ENCODE data around the gene CCBE1. TPM values are rescaled to one million over a fixed set of nuclear protein-coding genes. Genes with fewer than 3 reads are reported as not detected.

Gene CCBE1
- total and polyA plus RNA-seq, 4 experiments from 2014 or later, result not detected

GRCh38 chr18:59432803-59433597, 264.2 kb downstream of the CCBE1 start:
- Mint-ChIP-seq H3K9me3 (no peaks in the 10 kb centered on the region), H3K36me3 (no peaks in the 10 kb centered on the region), H3K27ac (no peak overlapping the region), H3K27me3 (peaks cover 4 to 6% of the 10 kb centered on the region in 2 donors), H3K4me1 (peaks cover 0 to 2% (median 0%) of the 10 kb centered on the region in 4 donors), H3K4me3 (no peak overlapping the region)
- Histone ChIP-seq H3K27me3 (ENCODE audit: insufficient read depth, low read length) (no peaks in the 10 kb centered on the region), H3K36me3 (ENCODE audit: insufficient read depth, low read length) (no peaks in the 10 kb centered on the region), H3K4me3 (ENCODE audit: low read length in 2 of 2) (no peak overlapping the region), H3K4me1 (ENCODE audit: insufficient read depth, low read length) (no peaks in the 10 kb centered on the region), H3K27ac (ENCODE audit: low read depth, low read length) (no peak overlapping the region), H3K9me3 (ENCODE audit: control insufficient read depth in 1 of 2, low read length in 2 of 2) (no peaks in the 10 kb centered on the region)
- POLR2A ChIA-PET (ENCODE audit: partially characterized antibody), result no interaction called here
- intact Hi-C loops (cut with micrococcal nuclease), result no loop called here
- no peak for DNase-seq
- CTCF ChIA-PET (ENCODE audit: partially characterized antibody), result interaction anchor here (1.2 kb wide), 1 partner anchor 10 kb away, joined by 3 read pairs; no protein-coding TSS in a partner anchor

DNA sequence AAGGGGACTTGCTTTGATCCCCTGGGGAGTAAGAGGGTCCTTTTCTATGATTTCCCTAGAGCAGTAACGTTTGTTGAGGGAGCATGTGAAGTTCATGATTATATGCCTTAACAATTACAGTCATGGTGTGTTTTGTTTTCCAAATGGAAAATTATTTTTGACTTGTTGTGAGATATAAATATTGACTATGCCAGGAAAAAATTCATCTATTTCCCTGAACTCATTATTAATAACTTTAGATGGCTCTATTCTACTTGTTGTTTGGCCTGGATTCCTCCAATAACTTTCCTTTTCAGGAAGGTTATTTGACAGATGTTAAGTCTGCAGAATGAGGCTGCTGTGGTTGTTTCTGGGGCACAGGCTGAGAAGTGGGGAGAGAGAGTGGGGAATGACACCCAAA, 266.1 kb downstream of the CCBE1 start:
- no peak overlapping the region for H3K27ac Mint-ChIP-seq
- H3K36me3 ChIP-seq (ENCODE audit: insufficient read depth, low read length), result no peaks in the 10 kb centered on the region
- no peak for DNase-seq
- ChIA-PET POLR2A (ENCODE audit: partially characterized antibody) (no interaction called here), CTCF (ENCODE audit: partially characterized antibody) (no interaction called here)
- H3K4me3 ChIP-seq (ENCODE audit: low read length in 2 of 2), result no peak overlapping the region
- H3K27me3 ChIP-seq (ENCODE audit: insufficient read depth, low read length), result no peaks in the 10 kb centered on the region
- peaks cover 0 to 2% (median 0%) of the 10 kb centered on the region in 4 donors for H3K4me1 Mint-ChIP-seq
- H3K27me3 Mint-ChIP-seq, result peaks cover 4 to 6% of the 10 kb centered on the region in 2 donors
- H3K9me3 ChIP-seq (ENCODE audit: control insufficient read depth in 1 of 2, low read length in 2 of 2), result no peaks in the 10 kb centered on the region
- no peak overlapping the region for H3K27ac ChIP-seq (ENCODE audit: low read depth, low read length)
- H3K4me3 Mint-ChIP-seq, result no peak overlapping the region
- no peaks in the 10 kb centered on the region for H3K36me3 Mint-ChIP-seq
- no peaks in the 10 kb centered on the region for H3K9me3 Mint-ChIP-seq
- no peaks in the 10 kb centered on the region for H3K4me1 ChIP-seq (ENCODE audit: insufficient read depth, low read length)
- intact Hi-C loops (cut with micrococcal nuclease), result no loop called here

DNA sequence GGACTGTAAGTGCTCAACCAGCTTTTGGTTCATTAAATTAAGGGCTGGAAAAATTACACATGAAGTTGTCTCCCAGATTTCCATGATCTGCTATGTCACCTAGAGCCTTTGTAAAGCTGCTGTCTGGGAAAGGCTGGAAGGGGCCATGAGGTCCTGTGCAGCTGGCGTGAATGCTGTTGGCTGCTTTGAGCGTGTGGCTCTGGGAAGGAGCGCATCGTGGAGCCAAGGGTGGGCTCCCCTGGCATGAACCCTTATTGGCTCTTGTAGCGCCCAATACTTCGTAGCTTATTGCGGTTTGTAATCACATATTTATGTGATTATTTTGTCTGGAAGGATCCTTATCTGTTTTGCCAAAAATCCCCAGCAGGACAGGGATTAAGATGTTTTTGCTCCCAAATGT, 267.6 kb downstream of the CCBE1 start:
- no peaks in the 10 kb centered on the region for H3K9me3 ChIP-seq (ENCODE audit: control insufficient read depth in 1 of 2, low read length in 2 of 2)
- H3K36me3 ChIP-seq (ENCODE audit: insufficient read depth, low read length), result no peaks in the 10 kb centered on the region
- no peak for DNase-seq
- no peaks in the 10 kb centered on the region for H3K27me3 ChIP-seq (ENCODE audit: insufficient read depth, low read length)
- POLR2A ChIA-PET (ENCODE audit: partially characterized antibody), result no interaction called here
- no peak overlapping the region for H3K4me3 ChIP-seq (ENCODE audit: low read length in 2 of 2)
- CTCF ChIA-PET (ENCODE audit: partially characterized antibody), result no interaction called here
- H3K27ac ChIP-seq (ENCODE audit: low read depth, low read length), result no peak overlapping the region
- no peaks in the 10 kb centered on the region for H3K9me3 Mint-ChIP-seq
- no peaks in the 10 kb centered on the region for H3K4me1 ChIP-seq (ENCODE audit: insufficient read depth, low read length)
- peaks cover 0 to 2% (median 0%) of the 10 kb centered on the region in 4 donors for H3K4me1 Mint-ChIP-seq
- H3K27ac Mint-ChIP-seq, result no peak overlapping the region
- no peaks in the 10 kb centered on the region for H3K36me3 Mint-ChIP-seq
- intact Hi-C loops (cut with micrococcal nuclease), result no loop called here
- peaks cover 2 to 6% of the 10 kb centered on the region in 2 donors for H3K27me3 Mint-ChIP-seq
- no peak overlapping the region for H3K4me3 Mint-ChIP-seq

DNA sequence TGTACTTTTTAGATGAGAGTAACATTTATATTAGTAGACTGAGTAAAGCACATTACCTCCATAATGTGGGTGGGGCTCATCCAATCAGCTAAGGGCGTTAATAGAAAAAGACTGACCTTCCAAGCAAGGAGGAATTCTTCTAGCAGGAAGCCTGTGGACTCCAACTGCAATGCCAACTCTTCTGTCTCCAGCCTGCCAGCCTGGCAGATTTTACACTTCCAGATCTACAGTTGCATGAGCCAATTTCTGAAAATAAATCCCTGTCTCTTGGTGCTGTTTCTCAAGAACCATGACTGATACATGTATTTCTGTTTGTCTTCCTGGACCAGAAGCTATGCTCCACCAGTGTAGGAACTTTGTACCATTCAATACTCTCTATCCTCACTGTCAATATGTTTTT, 269.2 kb downstream of the CCBE1 start:
- Histone ChIP-seq H3K9me3 (ENCODE audit: control insufficient read depth in 1 of 2, low read length in 2 of 2) (no peaks in the 10 kb centered on the region), H3K4me3 (ENCODE audit: low read length in 2 of 2) (no peak overlapping the region), H3K36me3 (ENCODE audit: insufficient read depth, low read length) (no peaks in the 10 kb centered on the region), H3K27ac (ENCODE audit: low read depth, low read length) (no peak overlapping the region), H3K4me1 (ENCODE audit: insufficient read depth, low read length) (no peaks in the 10 kb centered on the region), H3K27me3 (ENCODE audit: insufficient read depth, low read length) (no peaks in the 10 kb centered on the region)
- Mint-ChIP-seq H3K9me3 (no peaks in the 10 kb centered on the region), H3K36me3 (no peaks in the 10 kb centered on the region), H3K4me1 (no peaks in the 10 kb centered on the region), H3K27ac (no peak overlapping the region), H3K27me3 (peaks cover 3 to 4% of the 10 kb centered on the region in 2 donors), H3K4me3 (no peak overlapping the region)
- ChIA-PET POLR2A (ENCODE audit: partially characterized antibody) (no interaction called here), CTCF (ENCODE audit: partially characterized antibody) (no interaction called here)
- intact Hi-C loops (cut with micrococcal nuclease), result no loop called here
- no peak for DNase-seq

- H3K9me3 ChIP-seq (ENCODE audit: control insufficient read depth in 1 of 2, low read length in 2 of 2), result no peaks in the 10 kb centered on the region
- no peaks in the 10 kb centered on the region for H3K4me1 ChIP-seq (ENCODE audit: insufficient read depth, low read length)
- H3K36me3 Mint-ChIP-seq, result no peaks in the 10 kb centered on the region
- no peak overlapping the region for H3K27ac ChIP-seq (ENCODE audit: low read depth, low read length)
- H3K4me3 ChIP-seq (ENCODE audit: low read length in 2 of 2), result no peak overlapping the region
- intact Hi-C loops (cut with micrococcal nuclease), result no loop called here
- no peak overlapping the region for H3K4me3 Mint-ChIP-seq
- no peaks in the 10 kb centered on the region for H3K36me3 ChIP-seq (ENCODE audit: insufficient read depth, low read length)
- CTCF ChIA-PET (ENCODE audit: partially characterized antibody), result no interaction called here
- H3K27me3 Mint-ChIP-seq, result peaks cover 2 to 4% of the 10 kb centered on the region in 2 donors
- POLR2A ChIA-PET (ENCODE audit: partially characterized antibody), result no interaction called here
- DNase-seq, result no peak
- no peak overlapping the region for H3K27ac Mint-ChIP-seq
- no peaks in the 10 kb centered on the region for H3K9me3 Mint-ChIP-seq
- H3K4me1 Mint-ChIP-seq, result no peaks in the 10 kb centered on the region
- no peaks in the 10 kb centered on the region for H3K27me3 ChIP-seq (ENCODE audit: insufficient read depth, low read length)
Measured at GRCh38 chr18:59426855-59427254, 270.4 kb downstream of the CCBE1 start.

GRCh38 chr18:59423259-59423658, 274.0 kb downstream of the CCBE1 start:
- H3K4me3 ChIP-seq (ENCODE audit: low read length in 2 of 2), result no peak overlapping the region
- no peak for DNase-seq
- no peaks in the 10 kb centered on the region for H3K9me3 ChIP-seq (ENCODE audit: control insufficient read depth in 1 of 2, low read length in 2 of 2)
- H3K4me1 Mint-ChIP-seq, result no peaks in the 10 kb centered on the region
- POLR2A ChIA-PET (ENCODE audit: partially characterized antibody), result no interaction called here
- CTCF ChIA-PET (ENCODE audit: partially characterized antibody), result no interaction called here
- H3K27ac Mint-ChIP-seq, result no peak overlapping the region
- no peaks in the 10 kb centered on the region for H3K36me3 Mint-ChIP-seq
- H3K27me3 Mint-ChIP-seq, result peaks cover 9 to 13% of the 10 kb centered on the region in 2 donors
- H3K9me3 Mint-ChIP-seq, result peaks cover 0 to 2% (median 0%) of the 10 kb centered on the region in 8 donors
- H3K4me3 Mint-ChIP-seq, result no peak overlapping the region
- H3K27ac ChIP-seq (ENCODE audit: low read depth, low read length), result no peak overlapping the region
- intact Hi-C loops (cut with micrococcal nuclease), result no loop called here
- no peaks in the 10 kb centered on the region for H3K36me3 ChIP-seq (ENCODE audit: insufficient read depth, low read length)
- H3K4me1 ChIP-seq (ENCODE audit: insufficient read depth, low read length), result no peaks in the 10 kb centered on the region
- no peaks in the 10 kb centered on the region for H3K27me3 ChIP-seq (ENCODE audit: insufficient read depth, low read length)

DNA sequence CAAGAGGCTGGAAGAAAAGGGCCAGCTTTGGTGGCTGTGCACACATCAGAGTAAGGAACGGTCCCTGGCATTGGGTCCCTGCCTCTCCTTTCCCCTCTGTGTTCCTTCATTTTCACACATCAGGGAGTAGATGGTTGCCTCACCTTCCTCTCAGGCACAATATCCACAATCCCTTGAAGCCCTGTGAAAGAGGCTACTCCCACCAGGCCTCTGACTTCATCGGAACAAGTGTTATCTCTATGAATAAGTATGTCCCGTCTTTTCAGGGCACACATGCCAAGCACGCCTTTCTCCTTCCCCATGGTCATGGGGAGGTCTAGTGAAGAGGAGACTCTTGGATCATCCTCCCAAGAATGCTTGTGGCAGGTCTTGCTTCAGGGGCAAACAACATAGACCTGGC, 277.0 kb downstream of the CCBE1 start:
- peaks cover 13 to 20% of the 10 kb centered on the region in 2 donors for H3K27me3 Mint-ChIP-seq
- no peak overlapping the region for H3K4me3 Mint-ChIP-seq

More for the DNA sequence above, 277.0 kb downstream of the CCBE1 start:
- Histone ChIP-seq H3K4me1 (ENCODE audit: insufficient read depth, low read length) (no peaks in the 10 kb centered on the region), H3K36me3 (ENCODE audit: insufficient read depth, low read length) (no peaks in the 10 kb centered on the region), H3K27me3 (ENCODE audit: insufficient read depth, low read length) (no peaks in the 10 kb centered on the region), H3K9me3 (ENCODE audit: control insufficient read depth in 1 of 2, low read length in 2 of 2) (no peaks in the 10 kb centered on the region), H3K27ac (ENCODE audit: low read depth, low read length) (no peak overlapping the region), H3K4me3 (ENCODE audit: low read length in 2 of 2) (no peak overlapping the region)
- Mint-ChIP-seq H3K36me3 (no peaks in the 10 kb centered on the region), H3K27ac (no peak overlapping the region), H3K4me1 (no peaks in the 10 kb centered on the region), H3K9me3 (peaks cover 0 to 2% (median 0%) of the 10 kb centered on the region in 8 donors)
- intact Hi-C loops (cut with micrococcal nuclease), result no loop called here
- DNase-seq, result no peak
- ChIA-PET POLR2A (ENCODE audit: partially characterized antibody) (no interaction called here), CTCF (ENCODE audit: partially characterized antibody) (no interaction called here)

Measured in CD4-positive, alpha-beta memory T cell (primary cell).